ACC112 (cell line): Measurements from ENCODE around the gene RYR2.
"Not testable (repeated sequence)": the region's sequence is repeated elsewhere in the genome, so short reads cannot be mapped to it uniquely, and the experiment has no call there.

Experiments
- H2AFZ ChIP-seq: fragments of 200-600 bp; sonication (generic); one replicate; pipeline ENCODE4 v1.6.0; 2017; ENCODE audit warnings: antibody characterized with exemption, low read length; ENCODE audit not compliant: unreplicated experiment
- H3K27ac ChIP-seq: fragments of 200-600 bp; sonication (generic); 2 replicates; pipeline ENCODE4 v1.5.1; 2014; ENCODE audit warnings: low read depth, mild to moderate bottlenecking, antibody characterized with exemption, low read length, moderate library complexity
- H3K27me3 ChIP-seq: fragments of 200-600 bp; sonication (generic); 2 replicates; pipeline ENCODE4 v1.6.1; 2014; ENCODE audit warnings: mild to moderate bottlenecking, antibody characterized with exemption, low read length, moderate library complexity, mixed read lengths; ENCODE audit not compliant: insufficient read depth
- H3K36me3 ChIP-seq: fragments of 200-600 bp; sonication (generic); 2 replicates; pipeline ENCODE4 v1.6.1; 2016; ENCODE audit warnings: mild to moderate bottlenecking, antibody characterized with exemption, low read length, moderate library complexity, mixed read lengths; ENCODE audit not compliant: insufficient read depth
- H3K4me1 ChIP-seq: fragments of 200-600 bp; sonication (generic); one replicate; pipeline ENCODE4 v1.6.1; 2016; ENCODE audit warnings: low read length, mixed read lengths; ENCODE audit not compliant: insufficient read depth, unreplicated experiment, control insufficient read depth
- H3K4me3 ChIP-seq: fragments of 200-600 bp; sonication (generic); 2 replicates; pipeline ENCODE4 v1.5.1; 2014; ENCODE audit warnings: mild to moderate bottlenecking, low read depth, low read length
- H3K79me2 ChIP-seq: fragments of 200-600 bp; sonication (generic); one replicate; pipeline ENCODE4 v1.6.0; 2016; ENCODE audit warnings: low read length; ENCODE audit not compliant: control insufficient read depth, unreplicated experiment, insufficient read depth

Gene RYR2

GRCh38 chr1:237249120-237249519, 207.1 kb downstream of the RYR2 start:
- no peaks in the 10 kb centered on the region for H3K79me2 ChIP-seq
- H3K27me3 ChIP-seq: no peaks in the 10 kb centered on the region
- no peaks in the 10 kb centered on the region for H3K4me1 ChIP-seq
- H3K4me3 ChIP-seq: no peak overlapping the region
- no peak overlapping the region for H2AFZ ChIP-seq
- no peak overlapping the region for H3K27ac ChIP-seq
- no peaks in the 10 kb centered on the region for H3K36me3 ChIP-seq

DNA sequence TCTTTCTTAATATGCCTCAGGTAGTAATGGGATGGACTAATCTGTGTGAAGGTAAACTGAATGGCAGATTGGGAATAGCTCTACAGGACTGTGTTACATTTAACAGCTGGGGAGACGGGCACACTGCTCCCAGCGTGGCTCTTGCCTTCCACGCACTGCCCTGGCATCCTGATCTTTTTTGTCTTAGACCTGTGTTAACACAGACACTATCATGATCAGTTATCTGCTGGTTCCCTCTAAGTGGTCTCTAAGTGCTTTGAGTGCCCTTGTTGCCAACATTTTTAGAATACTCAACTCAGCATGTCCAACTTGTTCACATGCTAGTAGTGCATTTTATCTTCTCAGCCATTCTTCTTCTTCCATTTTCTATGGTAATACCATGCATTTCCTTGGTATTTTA, 208.1 kb downstream of the RYR2 start:
- Histone ChIP-seq H3K27ac (no peak overlapping the region), H3K4me3 (no peak overlapping the region), H3K79me2 (no peaks in the 10 kb centered on the region), H3K36me3 (no peaks in the 10 kb centered on the region), H2AFZ (no peak overlapping the region), H3K27me3 (no peaks in the 10 kb centered on the region), H3K4me1 (no peaks in the 10 kb centered on the region)

DNA sequence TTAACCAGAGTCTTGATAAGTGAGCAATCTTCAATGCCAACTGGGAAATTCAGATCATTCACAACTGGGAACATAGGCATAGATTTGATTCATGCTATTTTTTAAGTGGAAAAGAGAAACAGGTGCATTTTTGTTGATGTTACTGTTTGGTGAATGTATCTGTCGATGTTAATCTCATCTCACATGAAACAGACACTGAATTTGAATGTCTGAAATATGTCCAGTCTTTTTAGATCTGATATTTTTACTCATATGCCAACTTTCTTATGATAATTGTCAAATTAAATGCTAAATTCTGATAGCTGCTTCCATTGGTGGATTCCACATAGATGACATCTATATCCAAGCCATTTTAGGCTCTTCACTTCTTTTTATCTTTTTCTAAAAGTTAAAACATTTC, 213.1 kb downstream of the RYR2 start:
- Histone ChIP-seq H3K4me1 (no peaks in the 10 kb centered on the region), H3K4me3 (no peak overlapping the region), H3K27ac (no peak overlapping the region), H2AFZ (no peak overlapping the region), H3K27me3 (no peaks in the 10 kb centered on the region), H3K36me3 (no peaks in the 10 kb centered on the region), H3K79me2 (no peaks in the 10 kb centered on the region)

- Histone ChIP-seq H3K79me2 (no peaks in the 10 kb centered on the region), H3K27me3 (no peaks in the 10 kb centered on the region), H3K36me3 (no peaks in the 10 kb centered on the region), H2AFZ (no peak overlapping the region), H3K4me3 (no peak overlapping the region), H3K4me1 (no peaks in the 10 kb centered on the region), H3K27ac (no peak overlapping the region)
These were observed 216.9 kb downstream of the RYR2 start for GRCh38 chr1:237258871-237259270.

GRCh38 chr1:237261198-237261597, 219.2 kb downstream of the RYR2 start:
- Histone ChIP-seq H3K27ac (no peak overlapping the region), H3K79me2 (no peaks in the 10 kb centered on the region), H3K4me1 (no peaks in the 10 kb centered on the region), H3K27me3 (no peaks in the 10 kb centered on the region), H3K36me3 (no peaks in the 10 kb centered on the region), H3K4me3 (no peak overlapping the region), H2AFZ (no peak overlapping the region)

DNA sequence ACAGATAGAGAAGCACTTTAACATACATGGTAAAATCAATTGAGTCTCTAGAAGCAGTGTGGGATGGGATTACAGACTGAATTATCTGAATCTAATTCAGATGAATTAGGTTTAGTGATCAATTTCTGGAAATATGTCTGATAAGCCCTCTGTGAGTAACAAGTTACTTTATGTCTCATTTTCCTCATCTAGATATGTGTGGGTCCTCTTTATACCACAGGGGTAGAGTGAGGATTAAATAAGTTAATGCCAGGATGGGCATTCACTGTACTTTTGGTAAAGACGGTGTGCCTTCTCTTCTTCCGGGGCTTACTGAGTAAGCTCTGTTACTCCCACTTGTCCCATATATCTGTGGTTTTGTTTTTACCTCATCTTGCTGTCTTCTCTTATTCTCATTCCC, 225.8 kb downstream of the RYR2 start:
- Histone ChIP-seq H3K4me1 (no peaks in the 10 kb centered on the region), H3K36me3 (no peaks in the 10 kb centered on the region), H3K79me2 (no peaks in the 10 kb centered on the region), H3K27me3 (no peaks in the 10 kb centered on the region), H3K4me3 (no peak overlapping the region), H2AFZ (no peak overlapping the region), H3K27ac (no peak overlapping the region)

- Histone ChIP-seq H3K4me3 (no peak overlapping the region), H3K36me3 (no peaks in the 10 kb centered on the region), H3K27ac (no peak overlapping the region), H3K27me3 (no peaks in the 10 kb centered on the region), H3K4me1 (no peaks in the 10 kb centered on the region), H2AFZ (no peak overlapping the region), H3K79me2 (no peaks in the 10 kb centered on the region)
These were observed 228.0 kb downstream of the RYR2 start for GRCh38 chr1:237269938-237270337.

DNA sequence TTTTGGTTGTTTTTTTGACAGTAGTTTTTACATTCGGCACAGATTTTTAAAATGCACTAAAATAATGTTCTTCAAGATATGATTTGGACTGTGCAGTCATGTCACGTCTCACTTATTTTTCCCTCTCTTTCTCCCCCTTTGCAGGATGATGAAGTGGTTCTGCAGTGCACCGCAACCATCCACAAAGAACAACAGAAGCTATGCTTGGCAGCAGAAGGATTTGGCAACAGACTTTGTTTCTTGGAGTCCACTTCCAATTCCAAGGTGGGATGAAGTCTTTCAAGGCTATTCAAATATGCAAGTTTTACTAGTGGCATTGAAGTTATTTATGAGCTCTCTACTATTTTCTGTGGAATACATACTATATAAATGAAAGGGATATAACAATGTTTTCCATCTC, 228.4 kb downstream of the RYR2 start:
- H3K36me3 ChIP-seq: no peaks in the 10 kb centered on the region
- H3K79me2 ChIP-seq: no peaks in the 10 kb centered on the region
- H3K27me3 ChIP-seq: no peaks in the 10 kb centered on the region
- H2AFZ ChIP-seq: no peak overlapping the region
- H3K27ac ChIP-seq: no peak overlapping the region
- H3K4me1 ChIP-seq: no peaks in the 10 kb centered on the region
- H3K4me3 ChIP-seq: no peak overlapping the region

DNA sequence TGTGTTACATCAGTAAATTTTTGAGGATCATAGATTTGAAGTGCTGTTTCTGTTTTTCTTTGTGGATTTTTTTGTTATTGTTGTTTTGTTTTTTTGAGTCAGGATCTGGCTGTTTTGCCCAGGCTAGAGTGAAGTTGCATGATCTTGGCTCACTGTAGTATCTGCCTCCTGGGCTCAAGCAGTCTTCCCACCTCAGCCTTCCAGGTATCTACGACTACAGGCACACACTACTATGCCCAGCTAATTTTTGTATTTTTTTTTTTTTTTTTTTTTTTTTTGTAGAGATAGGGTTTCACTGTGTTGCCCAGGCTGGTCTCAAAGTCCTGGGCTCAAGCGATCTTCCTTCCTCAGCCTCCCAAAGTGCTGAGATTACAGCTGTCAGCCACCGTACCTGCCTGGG, 236.0 kb downstream of the RYR2 start:
- H3K27ac ChIP-seq, H3K4me1 ChIP-seq, H3K36me3 ChIP-seq, H3K27me3 ChIP-seq, H3K79me2 ChIP-seq, H2AFZ ChIP-seq, H3K4me3 ChIP-seq: not testable (repeated sequence)

DNA sequence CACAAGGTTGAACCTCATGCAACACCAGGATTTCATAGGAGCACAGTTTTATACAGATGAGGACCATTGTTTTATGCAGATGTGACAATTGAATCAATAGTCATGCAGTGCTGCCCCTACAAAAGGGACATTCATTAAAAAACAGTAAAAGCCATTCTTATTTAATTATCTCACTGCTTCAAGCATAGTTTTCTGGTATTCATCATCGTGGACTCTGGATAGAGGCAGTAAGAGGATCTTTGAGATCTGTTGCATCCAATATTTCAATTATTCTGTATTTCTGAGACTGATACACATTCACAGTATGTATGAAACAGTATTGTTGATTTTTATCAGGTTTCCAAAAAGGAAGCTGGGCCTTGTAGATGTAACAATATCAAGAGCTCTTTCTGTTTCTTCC, 237.6 kb downstream of the RYR2 start:
- Histone ChIP-seq H3K79me2 (no peaks in the 10 kb centered on the region), H3K4me3 (no peak overlapping the region), H3K27ac (no peak overlapping the region)

GRCh38 chr1:237281481-237281880, 239.5 kb downstream of the RYR2 start:
- no peak overlapping the region for H3K27ac ChIP-seq
- H2AFZ ChIP-seq: no peak overlapping the region
- no peaks in the 10 kb centered on the region for H3K36me3 ChIP-seq
- no peak overlapping the region for H3K4me3 ChIP-seq
- no peaks in the 10 kb centered on the region for H3K27me3 ChIP-seq
- no peaks in the 10 kb centered on the region for H3K4me1 ChIP-seq
- H3K79me2 ChIP-seq: no peaks in the 10 kb centered on the region

More for the DNA sequence above, 237.6 kb downstream of the RYR2 start:
- Histone ChIP-seq H3K36me3 (no peaks in the 10 kb centered on the region), H3K4me1 (no peaks in the 10 kb centered on the region), H2AFZ (no peak overlapping the region), H3K27me3 (no peaks in the 10 kb centered on the region)
